H1 (cell line): ENCODE measurements around the gene EGLN3. TPM values are rescaled to one million over a fixed set of nuclear protein-coding genes. Genes with fewer than 3 reads are reported as not detected.

ENCODE experiments used
- CHD7 ChIP-seq: fragments of 300-600 bp; sonication (generic); IDR thresholded peaks from 2 replicates; pipeline ENCODE4 v1.7.1; 2012; ENCODE audit warnings: low read length, moderate library complexity, mild to moderate bottlenecking, inconsistent platforms; ENCODE audit not compliant: insufficient replicate concordance
- POU5F1 ChIP-seq: IDR thresholded peaks from 2 replicates; pipeline ENCODE4 v1.6.1; 2011; ENCODE audit warnings: low read depth, mild to moderate bottlenecking, low read length, moderate library complexity
- RFX5 ChIP-seq: IDR thresholded peaks from 2 replicates; pipeline ENCODE4 v1.6.1; 2011; ENCODE audit warnings: low read depth, low read length, improper control_type of control experiment, borderline replicate concordance
- polyA plus RNA-seq, 7 experiments: library from polyadenylated mRNA; depleted of rRNA in 3 of 7; stranded (reverse) in 5 of 7; unstranded in 2 of 7; fragments of >200 nt in 5 of 7; fragments of 200-250 nt in 2 of 7; gene quantifications; 1 replicate in 5 of 7; 2 replicates in 1 of 7; 4 replicates in 1 of 7; pipeline versions ENCODE4 v1.2.1 to v1.2.3, GENCODE V29; 2011 to 2013; ENCODE audit warnings: missing spikeins in 2 of 7, mixed read lengths in 2 of 7
- total RNA-seq: library from RNA; stranded (reverse); fragmentation: NEBNext Ultra II Directional; extraction: Animal tissue kit (Norgen Biotek cat#: 25700); gene quantifications from 2 replicates; pipeline ENCODE4 v1.2.1, GENCODE V29; 2021

Gene EGLN3
- total and polyA plus RNA-seq, 2 of the 8 experiments (the other 6 are each of a cell fraction or from before 2014, with no cell fraction given) = 10.6 to 27.3 TPM

DNA sequence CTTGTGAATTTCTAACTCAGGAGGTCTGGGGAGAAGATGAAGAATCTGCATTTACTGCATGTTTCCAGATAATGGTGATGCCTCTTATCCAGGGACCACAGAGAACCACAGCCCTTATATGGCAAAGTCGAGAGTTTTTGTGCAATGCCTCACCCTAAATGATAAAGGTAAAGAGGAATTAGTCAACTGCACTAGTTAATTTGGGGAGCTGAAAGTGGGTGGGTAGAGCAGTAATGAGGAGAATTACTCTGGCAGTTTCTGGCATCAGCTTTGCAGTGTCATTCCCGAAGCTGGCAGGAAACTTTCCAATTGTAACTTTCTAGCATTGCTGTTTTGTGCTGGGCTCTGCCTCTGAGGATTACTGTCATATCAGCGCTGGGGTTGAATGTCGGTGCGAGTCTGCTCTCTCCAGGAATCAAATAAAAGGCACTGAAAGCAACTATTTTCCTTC lies 10.3 kb downstream of the EGLN3 start (continued):
- no peak for TF ChIP-seq CHD7
- no peak for TF ChIP-seq RFX5
- no peak for TF ChIP-seq POU5F1
- TF ChIP-seq, all 59 proteins: peak for 1
